GM12873 (cell line): ENCODE measurements around the gene CPXCR1.

Experiments
- TF ChIP-seq, protein P1 (sequence below): IDR thresholded peaks from 2 replicates; pipeline ENCODE4 v1.5.1; 2012; ENCODE audit warnings: low read depth, mild to moderate bottlenecking, moderate library complexity, low read length, control low read depth; ENCODE audit not compliant: insufficient read depth; ENCODE audit errors: missing control alignments

CPXCR1 gene

DNA sequence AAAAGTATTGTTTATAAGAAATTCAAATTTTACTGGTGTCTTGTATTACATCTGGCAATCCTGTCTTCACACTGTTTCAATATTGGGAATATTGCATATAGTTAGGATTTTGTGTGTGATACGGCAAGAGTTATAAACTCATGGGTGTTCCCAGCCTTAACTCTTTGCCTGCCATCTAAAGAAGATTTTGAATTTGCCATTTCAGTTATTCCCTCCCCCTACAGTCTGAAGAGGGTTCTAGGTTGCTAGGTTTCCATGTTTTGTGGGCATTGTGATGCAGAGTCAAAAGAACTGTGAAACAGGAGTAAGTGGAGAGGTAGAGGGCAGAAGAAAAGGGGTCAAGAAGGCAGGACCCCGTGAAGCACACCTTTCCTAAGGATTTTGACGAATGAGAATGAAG is at the start of gene CPXCR1:
Gene CPXCR1, plus strand, starts transcription at position 301 of the 400 bp plus-strand sequence. CDS start 6,190 bp downstream, outside the sequence.
- TF ChIP-seq, protein P1, sequence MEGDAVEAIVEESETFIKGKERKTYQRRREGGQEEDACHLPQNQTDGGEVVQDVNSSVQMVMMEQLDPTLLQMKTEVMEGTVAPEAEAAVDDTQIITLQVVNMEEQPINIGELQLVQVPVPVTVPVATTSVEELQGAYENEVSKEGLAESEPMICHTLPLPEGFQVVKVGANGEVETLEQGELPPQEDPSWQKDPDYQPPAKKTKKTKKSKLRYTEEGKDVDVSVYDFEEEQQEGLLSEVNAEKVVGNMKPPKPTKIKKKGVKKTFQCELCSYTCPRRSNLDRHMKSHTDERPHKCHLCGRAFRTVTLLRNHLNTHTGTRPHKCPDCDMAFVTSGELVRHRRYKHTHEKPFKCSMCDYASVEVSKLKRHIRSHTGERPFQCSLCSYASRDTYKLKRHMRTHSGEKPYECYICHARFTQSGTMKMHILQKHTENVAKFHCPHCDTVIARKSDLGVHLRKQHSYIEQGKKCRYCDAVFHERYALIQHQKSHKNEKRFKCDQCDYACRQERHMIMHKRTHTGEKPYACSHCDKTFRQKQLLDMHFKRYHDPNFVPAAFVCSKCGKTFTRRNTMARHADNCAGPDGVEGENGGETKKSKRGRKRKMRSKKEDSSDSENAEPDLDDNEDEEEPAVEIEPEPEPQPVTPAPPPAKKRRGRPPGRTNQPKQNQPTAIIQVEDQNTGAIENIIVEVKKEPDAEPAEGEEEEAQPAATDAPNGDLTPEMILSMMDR, result no peak

- TF ChIP-seq, protein P1, result no peak
These were observed 11.2 kb upstream of the CPXCR1 start for GRCh38 chrX:88735835-88736234.

- TF ChIP-seq, protein P1, result no peak
These were observed 42.8 kb downstream of the CPXCR1 start for GRCh38 chrX:88789825-88790224.
